Neural cell (in vitro differentiated cells): ENCODE measurements around the gene CHD2.

ENCODE experiments used
- EP300 ChIP-seq: fragments of 450-650 bp; conservative IDR thresholded peaks from 2 replicates; pipeline ENCODE4 v1.6.1; 2014; ENCODE audit warnings: antibody characterized with exemption, mild to moderate bottlenecking, moderate library complexity; ENCODE audit not compliant: poor library complexity, severe bottlenecking
- EZH2 ChIP-seq: fragments of 200-600, 300-800 bp; shearing (Covaris generic), sonication (generic); IDR thresholded peaks from 2 replicates; pipeline ENCODE4 v1.6.1; 2014; ENCODE audit warnings: antibody characterized with exemption, low read length, borderline replicate concordance, mild to moderate bottlenecking; ENCODE audit not compliant: insufficient read depth, poor library complexity, severe bottlenecking
- MXI1 ChIP-seq: fragments of 450-650 bp; conservative IDR thresholded peaks from 2 replicates; pipeline ENCODE4 v1.6.1; 2014; ENCODE audit warnings: antibody characterized with exemption, mild to moderate bottlenecking; ENCODE audit not compliant: poor library complexity, severe bottlenecking
- POLR2AphosphoS5 ChIP-seq: IDR thresholded peaks from 2 replicates; pipeline ENCODE4 v1.6.1; 2012
- RAD21 ChIP-seq: fragments of 450-650 bp; conservative IDR thresholded peaks from 2 replicates; pipeline ENCODE4 v1.6.1; 2014; ENCODE audit warnings: antibody characterized with exemption, mild to moderate bottlenecking, moderate library complexity
- SMC3 ChIP-seq: fragments of 450-650 bp; conservative IDR thresholded peaks from 2 replicates; pipeline ENCODE4 v1.6.1; 2014; ENCODE audit warnings: antibody characterized with exemption, mild to moderate bottlenecking, moderate library complexity; ENCODE audit not compliant: poor library complexity
- TAF1 ChIP-seq: IDR thresholded peaks from 2 replicates; pipeline ENCODE4 v1.6.1; 2012; ENCODE audit warnings: low read depth
- TF ChIP-seq, protein P1 (sequence below): fragments of 450-650 bp; IDR thresholded peaks from 2 replicates; pipeline ENCODE4 v1.5.1; 2014; ENCODE audit warnings: antibody characterized with exemption, mild to moderate bottlenecking, moderate library complexity; ENCODE audit not compliant: poor library complexity, severe bottlenecking
- TF ChIP-seq, protein P2 (sequence below): IDR thresholded peaks from 2 replicates; pipeline ENCODE4 v1.6.1; 2012; ENCODE audit warnings: borderline replicate concordance

DNA sequence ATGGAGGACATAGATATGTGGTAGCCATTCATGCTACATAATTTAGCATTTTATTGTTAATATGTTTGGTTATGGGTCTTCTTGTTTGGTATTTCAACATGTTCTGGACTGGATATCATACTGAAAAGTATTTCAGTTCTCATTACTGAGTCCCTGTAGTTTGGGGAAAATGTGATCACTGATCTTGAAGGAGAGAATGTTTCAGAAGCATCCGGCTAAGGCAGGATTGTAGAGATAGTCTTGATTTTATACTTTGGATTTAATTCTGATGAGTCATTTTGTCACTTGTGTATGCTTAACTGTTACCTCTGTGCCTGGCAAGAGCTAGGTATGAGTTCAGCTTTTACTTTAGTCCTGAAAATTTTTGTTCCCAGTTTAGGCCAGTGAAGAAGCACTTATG lies 7.1 kb downstream of the CHD2 start:
- TF ChIP-seq, protein P1, sequence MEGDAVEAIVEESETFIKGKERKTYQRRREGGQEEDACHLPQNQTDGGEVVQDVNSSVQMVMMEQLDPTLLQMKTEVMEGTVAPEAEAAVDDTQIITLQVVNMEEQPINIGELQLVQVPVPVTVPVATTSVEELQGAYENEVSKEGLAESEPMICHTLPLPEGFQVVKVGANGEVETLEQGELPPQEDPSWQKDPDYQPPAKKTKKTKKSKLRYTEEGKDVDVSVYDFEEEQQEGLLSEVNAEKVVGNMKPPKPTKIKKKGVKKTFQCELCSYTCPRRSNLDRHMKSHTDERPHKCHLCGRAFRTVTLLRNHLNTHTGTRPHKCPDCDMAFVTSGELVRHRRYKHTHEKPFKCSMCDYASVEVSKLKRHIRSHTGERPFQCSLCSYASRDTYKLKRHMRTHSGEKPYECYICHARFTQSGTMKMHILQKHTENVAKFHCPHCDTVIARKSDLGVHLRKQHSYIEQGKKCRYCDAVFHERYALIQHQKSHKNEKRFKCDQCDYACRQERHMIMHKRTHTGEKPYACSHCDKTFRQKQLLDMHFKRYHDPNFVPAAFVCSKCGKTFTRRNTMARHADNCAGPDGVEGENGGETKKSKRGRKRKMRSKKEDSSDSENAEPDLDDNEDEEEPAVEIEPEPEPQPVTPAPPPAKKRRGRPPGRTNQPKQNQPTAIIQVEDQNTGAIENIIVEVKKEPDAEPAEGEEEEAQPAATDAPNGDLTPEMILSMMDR = no peak
- TF ChIP-seq EP300 = no peak
- no peak for TF ChIP-seq POLR2AphosphoS5
- TF ChIP-seq, protein P2, sequence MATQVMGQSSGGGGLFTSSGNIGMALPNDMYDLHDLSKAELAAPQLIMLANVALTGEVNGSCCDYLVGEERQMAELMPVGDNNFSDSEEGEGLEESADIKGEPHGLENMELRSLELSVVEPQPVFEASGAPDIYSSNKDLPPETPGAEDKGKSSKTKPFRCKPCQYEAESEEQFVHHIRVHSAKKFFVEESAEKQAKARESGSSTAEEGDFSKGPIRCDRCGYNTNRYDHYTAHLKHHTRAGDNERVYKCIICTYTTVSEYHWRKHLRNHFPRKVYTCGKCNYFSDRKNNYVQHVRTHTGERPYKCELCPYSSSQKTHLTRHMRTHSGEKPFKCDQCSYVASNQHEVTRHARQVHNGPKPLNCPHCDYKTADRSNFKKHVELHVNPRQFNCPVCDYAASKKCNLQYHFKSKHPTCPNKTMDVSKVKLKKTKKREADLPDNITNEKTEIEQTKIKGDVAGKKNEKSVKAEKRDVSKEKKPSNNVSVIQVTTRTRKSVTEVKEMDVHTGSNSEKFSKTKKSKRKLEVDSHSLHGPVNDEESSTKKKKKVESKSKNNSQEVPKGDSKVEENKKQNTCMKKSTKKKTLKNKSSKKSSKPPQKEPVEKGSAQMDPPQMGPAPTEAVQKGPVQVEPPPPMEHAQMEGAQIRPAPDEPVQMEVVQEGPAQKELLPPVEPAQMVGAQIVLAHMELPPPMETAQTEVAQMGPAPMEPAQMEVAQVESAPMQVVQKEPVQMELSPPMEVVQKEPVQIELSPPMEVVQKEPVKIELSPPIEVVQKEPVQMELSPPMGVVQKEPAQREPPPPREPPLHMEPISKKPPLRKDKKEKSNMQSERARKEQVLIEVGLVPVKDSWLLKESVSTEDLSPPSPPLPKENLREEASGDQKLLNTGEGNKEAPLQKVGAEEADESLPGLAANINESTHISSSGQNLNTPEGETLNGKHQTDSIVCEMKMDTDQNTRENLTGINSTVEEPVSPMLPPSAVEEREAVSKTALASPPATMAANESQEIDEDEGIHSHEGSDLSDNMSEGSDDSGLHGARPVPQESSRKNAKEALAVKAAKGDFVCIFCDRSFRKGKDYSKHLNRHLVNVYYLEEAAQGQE = no peak
- no peak for TF ChIP-seq SMC3
- no peak for TF ChIP-seq TAF1
- TF ChIP-seq EZH2 = no peak
- TF ChIP-seq RAD21 = no peak
- TF ChIP-seq MXI1 = no peak
